Stimulated activated CD8-positive, alpha-beta memory T cell treated with anti-CD3 and anti-CD28 coated beads, Interleukin-7, amount 100 ng/mL, for 4 hours (primary cell): ENCODE measurements around the gene PALLD.

Experiments
- DNase-seq, 2 donors: peaks; one replicate each; pipeline ENCODE4 v3.0.0-alpha.2; 2020; ENCODE audit warnings: low read depth in 2 of 2

The PALLD gene

GRCh38 chr4:168759959-168760527, 263.2 kb downstream of the PALLD start:
- DNase-seq = no peak

GRCh38 chr4:168761066-168761465, 264.2 kb downstream of the PALLD start:
- no peak for DNase-seq

DNA sequence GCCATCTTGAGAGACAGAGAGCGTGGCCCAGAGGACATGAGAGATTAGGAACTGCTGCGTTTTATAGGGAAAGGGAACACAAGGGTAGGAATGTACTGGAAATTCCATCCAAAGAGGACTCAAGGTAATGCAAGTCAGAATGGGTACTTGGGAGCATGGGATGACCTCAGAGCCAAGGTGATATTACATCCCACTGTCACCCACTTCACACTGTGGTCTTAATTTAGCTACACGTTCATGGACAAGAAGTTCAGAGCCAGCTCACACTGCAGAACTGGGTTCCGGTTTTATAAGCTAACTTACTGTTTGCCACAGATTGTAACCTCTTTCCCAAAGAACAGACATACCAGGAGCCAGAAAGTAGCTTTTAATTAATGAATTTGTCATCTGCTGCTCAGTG, 268.5 kb downstream of the PALLD start:
- DNase-seq = no peak

DNA sequence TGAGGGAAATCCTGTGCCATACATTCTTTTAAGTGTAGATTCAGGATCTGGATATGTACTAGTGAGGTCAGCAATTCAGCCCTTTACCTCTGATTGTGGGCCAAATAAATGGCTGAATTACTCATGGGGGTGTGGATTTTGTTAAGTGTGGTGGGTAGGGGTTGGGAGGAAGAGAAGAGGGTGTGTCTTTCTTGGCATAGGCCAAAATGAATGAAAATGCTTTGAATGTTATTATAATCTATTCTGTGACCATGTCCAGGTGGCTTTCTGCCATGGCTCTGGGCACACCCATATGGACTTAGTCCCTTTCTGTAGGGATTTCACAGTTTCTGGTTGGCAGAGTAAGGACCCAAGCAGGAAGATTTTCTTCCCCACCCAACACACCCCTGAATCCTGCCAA, 268.9 kb downstream of the PALLD start:
- no peak for DNase-seq

DNA sequence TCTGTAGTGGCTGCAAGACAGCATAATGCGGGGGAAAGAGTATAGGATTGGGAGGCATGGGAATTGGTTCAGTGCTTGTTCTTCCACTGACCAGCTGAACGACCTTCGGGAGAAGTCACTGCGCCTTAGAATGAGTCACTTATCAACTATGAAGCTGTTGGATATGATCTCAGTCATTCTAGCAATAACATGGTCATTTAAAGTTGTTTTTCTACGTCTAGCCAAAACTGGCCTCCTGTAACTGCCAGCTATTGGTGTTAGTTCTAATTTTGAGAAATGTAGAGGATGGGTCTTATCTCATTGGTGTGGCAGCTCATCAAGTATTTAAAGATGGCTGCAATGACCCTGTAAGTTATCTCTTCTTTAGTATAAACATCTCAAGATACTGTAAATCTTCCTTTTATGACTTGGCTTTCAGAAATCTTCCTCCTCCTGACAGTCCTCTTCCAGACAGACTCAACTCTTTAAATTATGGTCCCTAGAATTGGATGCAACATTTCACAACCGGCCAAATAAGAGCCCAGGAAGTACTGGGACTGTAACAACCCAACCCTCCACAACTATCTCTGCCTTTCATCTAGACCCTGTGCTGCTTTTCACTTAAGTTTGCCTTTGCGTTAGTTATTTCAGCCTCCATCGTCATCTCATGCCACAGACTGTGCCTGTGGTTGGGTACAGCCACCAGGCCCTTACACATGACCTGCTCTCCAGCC, 269.9 kb downstream of the PALLD start:
- no peak for DNase-seq

GRCh38 chr4:168769416-168769815, 272.6 kb downstream of the PALLD start:
- no peak for DNase-seq

DNA sequence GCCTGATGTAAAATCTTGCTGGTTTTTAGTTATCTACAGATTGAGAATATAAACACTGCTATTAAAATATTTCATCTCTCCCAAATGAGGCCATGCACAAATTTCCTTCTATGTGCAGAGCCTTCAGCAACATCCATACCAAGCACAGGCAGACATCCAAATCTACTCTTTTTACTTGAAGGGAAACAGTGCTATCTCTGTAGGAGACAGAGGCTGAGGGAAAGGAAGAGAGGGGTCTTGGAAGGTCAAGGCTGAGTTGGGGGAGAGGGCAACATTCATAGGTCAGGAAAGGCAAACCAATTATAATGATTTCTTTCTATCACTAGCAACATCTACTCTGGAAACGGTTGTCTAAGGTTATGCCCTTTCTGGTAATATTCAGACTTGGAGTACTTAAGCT, 273.0 kb downstream of the PALLD start:
- DNase-seq = no peak

DNA sequence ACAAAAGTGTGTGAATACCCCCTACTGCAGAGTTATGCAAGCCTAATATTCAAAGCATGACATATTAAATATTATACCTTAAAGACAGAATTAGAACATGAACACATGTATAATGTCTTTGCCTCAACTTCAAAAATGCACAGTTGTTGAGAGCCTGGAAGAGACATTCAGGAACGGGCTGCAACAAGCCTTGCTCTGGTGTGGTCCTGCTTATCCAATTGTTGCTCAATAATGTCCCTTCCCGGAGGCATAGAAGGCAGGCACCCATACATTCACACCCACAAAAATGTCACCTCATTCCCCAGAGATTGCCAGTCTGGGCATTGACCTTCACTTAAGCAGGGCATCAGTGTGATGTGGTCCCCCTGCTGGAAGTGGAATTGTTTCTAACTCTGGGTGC, 274.4 kb downstream of the PALLD start:
- DNase-seq = no peak

- DNase-seq = no peak
These were observed 276.7 kb downstream of the PALLD start for GRCh38 chr4:168773388-168774195.

DNA sequence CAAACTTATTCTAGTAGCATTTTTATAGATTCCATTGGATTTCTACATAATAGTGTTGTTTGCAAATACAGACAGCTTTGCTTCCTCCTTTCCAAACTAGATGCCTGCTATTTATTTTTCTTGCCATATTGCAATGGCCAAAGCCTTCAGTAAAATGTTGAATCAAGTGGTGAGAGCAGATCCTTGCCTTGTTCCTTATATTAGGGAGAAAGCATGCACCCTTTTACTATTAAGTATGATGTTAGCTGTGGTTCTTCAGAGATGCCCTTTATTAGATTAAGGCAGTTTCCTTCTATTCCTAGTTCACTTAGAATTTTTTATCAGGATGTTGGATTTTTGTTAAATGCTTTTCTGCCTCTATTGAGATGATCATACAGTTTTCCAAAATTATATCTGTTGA, 279.5 kb downstream of the PALLD start:
- no peak for DNase-seq

DNA sequence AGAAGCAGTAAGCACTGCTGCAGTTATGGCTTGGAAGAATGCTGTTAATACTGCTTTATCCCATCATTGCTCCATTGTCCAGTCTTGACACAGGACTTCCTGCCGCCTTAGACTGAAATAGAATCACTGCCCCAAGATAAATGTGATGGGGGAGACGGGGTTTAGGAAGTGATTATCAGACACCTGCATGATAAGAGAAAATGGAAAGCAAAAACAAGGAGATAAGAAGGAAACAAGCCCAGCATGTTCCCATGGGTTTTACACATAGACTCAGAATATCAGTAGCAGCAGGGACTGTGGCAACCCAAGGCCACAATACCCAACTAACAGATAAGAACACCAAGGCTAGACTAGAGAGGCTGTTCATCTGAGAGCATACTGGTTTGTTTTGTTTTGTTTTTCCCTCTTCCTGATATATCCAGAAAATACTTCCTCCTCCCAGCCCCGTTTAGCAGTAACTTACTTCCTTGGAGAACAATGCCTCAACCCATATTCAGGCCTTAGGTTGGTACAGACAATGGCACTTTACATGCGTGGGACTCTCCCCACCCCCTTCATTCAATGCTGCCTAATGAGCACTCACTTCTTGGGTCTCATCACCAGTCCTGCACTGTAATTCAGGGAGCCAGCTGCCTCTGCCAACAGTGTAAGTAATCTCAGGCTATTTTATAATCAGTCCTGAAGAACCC, 280.6 kb downstream of the PALLD start:
- DNase-seq = no peak

GRCh38 chr4:168781341-168781740, 284.5 kb downstream of the PALLD start:
- DNase-seq = no peak

DNA sequence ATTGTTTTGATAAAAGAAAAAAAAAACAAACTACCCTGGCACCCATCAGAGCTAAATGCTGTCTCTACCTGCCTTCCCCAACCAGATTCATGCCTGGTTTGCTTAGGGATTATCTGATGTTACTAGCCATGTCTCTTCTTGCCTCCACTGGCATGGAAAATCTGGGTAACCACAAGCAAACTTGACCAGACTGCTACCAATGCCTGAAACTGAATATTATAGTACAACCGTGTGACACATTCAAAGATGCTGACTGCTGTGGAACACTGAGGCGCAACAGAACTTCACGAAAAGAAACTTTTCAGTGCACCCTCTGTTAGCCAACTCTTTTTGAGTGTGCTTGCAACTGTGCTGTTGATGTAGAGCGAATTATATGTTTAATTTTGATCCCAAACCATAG, 285.1 kb downstream of the PALLD start:
- DNase-seq = no peak

DNA sequence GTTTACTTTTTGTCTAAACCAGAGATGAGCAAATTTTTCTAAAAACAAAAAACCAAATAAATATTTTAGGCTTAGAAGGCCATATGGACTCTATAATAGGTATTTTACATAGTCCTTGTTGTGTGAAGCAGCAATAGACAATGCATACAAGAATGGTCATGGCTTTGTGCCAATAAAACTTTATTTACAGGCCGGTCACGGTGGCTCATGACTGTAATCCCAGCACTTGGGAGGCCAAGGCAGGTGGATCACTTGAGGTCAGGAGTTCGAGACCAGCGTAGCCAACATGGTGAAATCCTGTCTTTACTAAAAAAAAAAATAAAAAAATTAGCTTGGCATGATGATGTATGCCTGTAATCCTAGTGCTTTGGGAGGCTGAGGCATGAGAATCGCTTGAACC, 285.6 kb downstream of the PALLD start:
- no peak for DNase-seq

GRCh38 chr4:168784786-168785461, 288.1 kb downstream of the PALLD start:
- DNase-seq = no peak

DNA sequence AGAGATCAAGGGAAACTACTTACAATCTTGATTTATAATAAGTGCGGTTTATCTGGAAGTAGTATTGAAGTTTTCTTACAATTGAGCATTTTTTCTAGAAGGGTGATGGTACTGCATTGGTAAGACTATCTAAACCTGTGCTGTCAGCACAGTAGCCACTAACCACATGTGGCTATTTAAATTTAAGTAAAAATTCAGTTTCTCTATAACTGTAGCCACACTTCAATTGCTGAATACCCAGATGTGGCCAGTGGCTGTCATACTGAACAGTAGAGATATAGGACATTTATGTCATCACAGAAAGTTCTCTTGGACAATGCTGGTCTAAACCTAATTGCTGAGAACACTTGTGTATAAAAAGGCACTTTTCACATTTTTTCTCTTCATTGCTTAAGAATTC, 290.5 kb downstream of the PALLD start:
- no peak for DNase-seq

GRCh38 chr4:168787801-168788595, 291.1 kb downstream of the PALLD start:
- DNase-seq = no peak

GRCh38 chr4:168790898-168791297, 294.0 kb downstream of the PALLD start:
- DNase-seq = no peak

- no peak for DNase-seq
These were observed 294.5 kb downstream of the PALLD start for GRCh38 chr4:168791376-168791775.

DNA sequence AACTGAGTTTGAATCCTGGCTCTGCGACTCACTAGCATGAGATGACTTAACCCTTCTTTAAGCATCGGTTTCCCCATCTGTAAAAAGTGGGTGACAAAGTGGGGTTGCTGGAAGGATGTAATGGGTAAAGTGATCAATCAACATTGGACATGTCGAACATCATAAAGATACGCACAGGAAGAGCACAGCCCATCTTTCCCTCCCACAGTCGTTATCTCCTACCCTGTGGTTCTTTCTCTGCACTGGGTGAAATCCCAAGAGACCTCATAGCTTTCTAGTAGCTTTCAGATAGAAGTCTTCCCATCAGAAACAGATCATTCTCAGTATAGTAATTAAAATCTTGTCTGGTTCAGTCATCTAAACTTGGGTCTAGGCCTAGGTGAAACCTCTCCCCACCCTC, 296.7 kb downstream of the PALLD start:
- no peak for DNase-seq

DNA sequence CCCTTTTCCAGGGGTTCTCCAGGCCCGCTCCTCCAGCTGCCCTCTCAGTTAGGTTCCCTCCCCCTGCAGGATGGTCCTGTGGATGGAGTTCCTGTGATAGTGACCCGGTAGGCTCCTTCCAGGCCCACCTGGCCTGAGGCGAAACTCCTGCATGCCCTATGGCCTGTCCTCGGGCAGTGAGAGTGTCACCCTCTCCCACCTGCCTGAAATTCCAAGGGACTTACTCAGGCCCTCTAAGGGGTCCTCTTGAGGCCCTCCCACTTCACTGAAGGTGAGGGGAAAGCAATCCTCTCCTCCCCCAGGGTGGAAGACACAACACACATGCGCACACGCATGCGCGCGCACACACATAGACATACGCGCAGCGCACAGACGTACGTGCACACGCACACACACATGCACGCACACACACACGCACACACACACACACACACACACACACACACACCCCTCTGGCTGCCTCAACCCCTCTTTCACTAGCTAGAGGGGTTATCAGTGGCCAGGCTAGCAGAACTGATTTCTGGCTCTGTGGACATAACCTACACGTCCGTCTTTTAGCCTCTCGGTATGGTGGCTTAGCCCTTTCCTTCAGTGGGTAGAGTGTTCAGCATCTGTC, 297.3 kb downstream of the PALLD start:
- no peak for DNase-seq
